Activated CD4-positive, alpha-beta T cell treated with anti-CD3 and anti-CD28 coated beads, Interleukin-2, amount 50 U/mL, for 24 hours (primary cell): ENCODE results near the gene UMPS.
A peak's percentile ranks its signal among the peaks of the same experiment; 100 is the strongest.
"Not testable (repeated sequence)": the region's sequence is repeated elsewhere in the genome, so short reads cannot be mapped to it uniquely, and the experiment has no call there.

ENCODE experiments used
- DNase-seq, 2 donors: peaks; one replicate each; pipeline ENCODE4 v3.0.0-alpha.2; 2020; ENCODE audit warnings: low read depth in 1 of 2, low spot score in 1 of 2

Gene UMPS

DNA sequence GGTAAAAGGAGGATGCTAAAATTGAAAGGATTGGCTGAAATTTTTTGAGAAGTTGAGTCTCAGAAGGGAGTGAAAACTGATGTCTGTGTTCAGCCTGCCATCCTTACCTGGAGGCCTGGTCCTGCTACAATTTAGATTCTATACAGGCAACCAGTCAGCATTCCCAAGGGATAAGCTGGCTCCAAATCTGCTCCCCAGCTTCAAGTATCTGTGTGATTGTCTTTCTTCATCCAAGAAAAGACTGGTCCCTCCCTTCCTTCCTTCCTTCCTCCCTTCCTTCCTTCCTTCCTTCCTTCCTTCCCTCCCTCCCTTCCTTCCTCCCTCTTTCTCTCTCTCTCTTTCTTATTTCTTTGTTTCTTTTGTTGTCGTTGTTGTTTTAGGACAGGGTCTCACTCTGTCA is 24.7 kb upstream of the UMPS start:
- no peak for DNase-seq

DNA sequence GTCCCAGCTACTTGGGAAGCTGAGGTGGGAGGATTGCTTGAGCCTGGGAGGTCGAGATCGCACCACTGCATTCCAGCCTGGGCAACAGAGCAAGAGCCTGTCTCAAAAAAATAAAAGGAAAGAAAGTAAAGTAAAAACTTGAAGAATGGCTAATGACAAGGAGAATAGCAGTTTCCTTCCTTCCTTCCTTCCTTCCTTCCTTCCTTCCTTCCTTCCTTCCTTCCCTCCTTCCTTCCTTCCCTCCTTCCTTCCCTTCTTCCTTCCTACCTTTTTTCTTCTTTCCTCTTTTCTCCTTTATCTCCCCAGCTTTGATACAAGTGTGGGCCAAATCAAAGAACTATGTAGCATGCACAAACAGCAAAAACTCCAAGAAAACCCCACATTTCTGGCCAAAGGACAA is 23.0 kb upstream of the UMPS start:
- not testable (repeated sequence) for DNase-seq

DNA sequence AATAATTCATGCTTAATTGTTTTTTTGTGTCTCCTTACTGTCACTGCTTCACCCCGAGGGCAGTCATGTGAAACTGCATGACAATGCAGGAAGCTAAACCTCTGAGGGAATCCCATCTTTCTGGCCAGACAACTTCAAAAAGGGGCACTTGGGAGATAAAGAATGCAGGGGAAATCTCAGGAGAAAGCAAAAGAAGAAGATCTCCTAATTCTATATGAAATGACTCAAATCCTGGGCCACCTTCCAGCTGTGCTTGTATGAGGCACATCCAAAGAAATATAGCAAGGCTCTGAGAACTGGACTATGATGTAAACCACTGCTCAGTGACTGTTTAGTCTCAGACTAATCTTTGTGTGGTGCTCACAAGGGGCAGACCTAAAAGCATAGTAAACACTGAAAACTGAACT is 22.6 kb upstream of the UMPS start:
- no peak for DNase-seq

DNA sequence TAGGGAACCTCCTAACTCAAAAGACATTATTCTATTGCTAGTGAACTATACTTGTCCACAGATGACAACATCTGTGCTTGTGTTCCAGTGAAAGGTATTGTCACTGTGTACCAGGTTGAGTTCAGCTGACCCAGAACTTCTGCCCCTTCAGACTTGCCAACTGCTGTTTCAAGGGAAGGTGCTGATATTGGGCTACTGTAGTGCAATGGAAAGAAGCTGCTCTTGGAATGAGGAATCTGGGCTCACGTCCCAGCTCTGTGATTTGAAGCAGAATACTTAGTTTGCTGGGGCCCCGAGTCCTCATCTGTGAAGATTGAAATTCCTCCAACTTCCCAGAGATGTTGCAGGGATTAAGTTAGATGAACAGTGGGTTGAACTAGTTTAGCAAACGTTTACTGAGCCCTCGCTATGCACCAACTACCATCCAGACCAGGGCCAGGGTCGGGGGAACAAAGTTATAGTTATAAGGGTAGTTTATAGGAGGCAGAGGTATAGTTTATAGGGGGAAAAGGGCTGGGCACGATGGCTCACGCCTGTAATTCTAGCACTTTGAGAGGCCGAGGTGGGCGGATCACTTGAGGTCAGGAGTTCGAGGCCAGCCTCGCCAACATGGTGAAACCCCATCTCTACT is 15.9 kb upstream of the UMPS start:
- no peak for DNase-seq

DNA sequence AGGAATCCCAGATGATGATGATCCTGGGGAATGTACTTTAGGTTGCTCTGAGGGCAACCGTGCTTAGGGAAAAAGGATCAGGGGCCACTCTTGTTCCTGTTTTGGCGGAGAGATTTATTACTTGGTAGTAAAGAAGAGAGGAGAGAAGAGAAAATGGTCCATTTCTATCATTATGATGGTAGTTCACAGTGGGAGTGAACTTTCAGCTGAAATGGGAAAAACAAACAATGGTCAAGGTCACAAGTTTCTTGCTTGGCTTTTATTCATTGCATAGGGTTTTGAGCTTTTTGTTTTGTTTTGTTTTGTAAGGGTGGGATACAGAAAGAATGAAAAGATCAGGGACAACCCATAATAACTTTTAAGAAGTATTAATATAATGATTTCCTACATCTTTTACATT is 7.7 kb upstream of the UMPS start:
- no peak for DNase-seq

DNA sequence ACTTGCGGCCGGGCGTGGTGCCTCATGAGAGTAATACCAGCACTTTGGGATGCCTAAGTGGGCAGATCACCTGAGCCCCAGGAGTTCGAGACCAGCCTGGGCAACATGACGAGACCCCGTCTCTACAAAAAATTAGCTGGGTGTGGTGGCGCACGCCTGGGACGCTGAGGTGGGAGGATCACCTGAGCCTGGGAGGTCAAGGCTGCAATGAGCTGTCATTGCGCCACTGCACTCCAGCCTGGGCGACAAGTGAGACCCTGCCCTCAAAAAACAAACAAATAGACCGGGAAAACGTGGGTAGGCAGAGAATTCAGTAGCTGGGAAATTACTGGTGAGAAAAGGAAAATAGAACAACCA is 667 bp downstream of the UMPS start:
- DNase-seq = no peak

DNA sequence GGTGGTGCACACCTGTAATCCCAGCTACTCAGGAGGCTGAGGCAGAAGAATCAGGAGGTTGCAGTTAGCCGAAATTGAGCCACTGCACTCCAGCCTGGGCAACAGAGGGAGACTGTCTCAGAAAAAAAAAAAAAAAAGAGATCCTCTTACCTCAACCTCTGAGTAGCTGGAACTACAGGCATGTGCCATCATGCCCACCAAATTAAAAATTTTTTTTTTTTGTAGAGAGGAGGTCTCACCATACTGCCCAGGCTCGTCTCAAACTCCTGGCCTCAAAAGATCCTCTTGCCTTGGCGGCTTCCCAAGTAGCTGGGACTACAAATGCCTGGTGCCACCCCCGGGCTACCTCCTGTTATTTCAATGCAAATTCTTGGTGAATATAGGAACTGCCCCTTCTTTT is 1.5 kb downstream of the UMPS start:
- no peak for DNase-seq

DNA sequence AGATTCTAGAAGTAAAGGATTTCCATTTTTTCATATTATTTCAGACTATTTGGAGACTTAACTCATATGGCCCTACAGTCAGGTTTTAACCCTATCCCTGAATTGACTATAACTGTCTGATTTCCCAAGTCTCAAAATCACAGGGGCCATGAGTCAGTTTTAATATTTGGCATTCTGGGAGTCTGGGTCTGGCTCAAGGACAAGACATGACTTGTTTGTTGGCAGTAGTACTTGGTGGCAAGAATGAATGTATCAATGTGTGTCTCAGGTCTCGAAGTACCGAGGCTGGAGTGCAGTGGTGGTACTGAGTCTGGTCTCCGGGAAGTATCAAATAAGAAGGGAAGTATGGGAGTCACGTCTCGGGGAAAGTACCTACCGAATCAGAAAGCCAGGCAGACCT is 10.8 kb downstream of the UMPS start:
- DNase-seq = no peak

DNA sequence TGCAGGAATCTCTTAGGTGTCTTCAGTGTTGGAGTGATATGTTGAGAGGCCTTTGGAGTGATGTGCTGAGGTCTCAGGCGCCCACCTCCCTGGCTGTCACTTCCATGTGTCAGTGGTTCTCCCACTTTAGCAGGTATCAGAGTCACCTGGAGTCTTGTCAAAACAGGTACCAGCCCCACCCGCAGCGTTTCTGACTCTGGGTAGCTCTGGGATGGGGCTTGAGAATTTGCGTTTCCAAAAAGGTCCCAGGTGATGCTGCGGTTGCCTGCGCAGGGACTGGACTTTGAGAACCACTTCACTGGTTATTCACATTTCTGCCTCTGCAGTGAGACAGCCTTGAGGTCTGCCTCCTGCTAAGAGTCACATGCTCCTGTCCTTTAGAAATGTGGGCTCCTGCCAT is 15.5 kb downstream of the UMPS start:
- no peak for DNase-seq

DNA sequence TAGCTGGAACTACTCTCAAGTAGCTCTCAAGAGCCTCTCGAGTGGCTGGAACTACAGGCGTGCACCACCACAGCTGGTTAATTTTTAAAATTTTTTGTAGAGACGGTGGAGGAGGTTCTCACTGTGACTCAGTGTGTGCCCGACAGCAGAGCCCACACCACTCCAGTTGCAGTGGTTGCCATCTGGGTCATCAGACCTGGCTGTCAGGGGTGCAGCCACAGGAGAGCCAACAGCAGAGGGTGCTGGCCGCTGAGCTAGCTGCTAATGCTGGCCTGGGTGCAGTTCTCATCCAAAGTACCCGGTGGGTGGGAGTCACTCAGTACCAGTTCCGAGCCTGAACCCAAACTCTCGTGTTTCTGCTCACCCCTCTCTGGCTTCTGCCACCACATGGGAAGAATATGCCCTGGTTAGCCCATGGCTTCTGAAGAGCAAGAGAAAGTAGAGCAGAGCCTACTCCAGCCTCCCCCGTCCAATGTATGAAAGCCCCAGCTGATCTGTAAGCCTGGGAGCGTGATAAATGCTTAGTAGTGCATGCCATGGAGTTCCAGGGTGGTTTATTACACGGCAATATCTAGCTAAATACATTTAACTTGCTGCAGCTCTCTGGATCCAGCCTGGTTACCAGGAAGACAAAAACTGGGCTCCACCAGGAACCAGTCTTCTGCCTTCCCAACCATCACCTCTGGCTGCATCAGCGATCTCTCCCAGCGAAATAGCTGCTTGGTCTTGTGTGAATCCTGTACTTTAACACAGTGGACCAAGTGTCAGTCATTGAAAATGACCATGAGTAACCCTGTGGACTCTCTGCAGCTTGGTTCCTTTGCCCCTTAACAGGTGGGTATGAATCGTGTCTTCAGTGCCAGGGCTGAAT is 17.1 kb downstream of the UMPS start:
- DNase-seq = no peak

DNA sequence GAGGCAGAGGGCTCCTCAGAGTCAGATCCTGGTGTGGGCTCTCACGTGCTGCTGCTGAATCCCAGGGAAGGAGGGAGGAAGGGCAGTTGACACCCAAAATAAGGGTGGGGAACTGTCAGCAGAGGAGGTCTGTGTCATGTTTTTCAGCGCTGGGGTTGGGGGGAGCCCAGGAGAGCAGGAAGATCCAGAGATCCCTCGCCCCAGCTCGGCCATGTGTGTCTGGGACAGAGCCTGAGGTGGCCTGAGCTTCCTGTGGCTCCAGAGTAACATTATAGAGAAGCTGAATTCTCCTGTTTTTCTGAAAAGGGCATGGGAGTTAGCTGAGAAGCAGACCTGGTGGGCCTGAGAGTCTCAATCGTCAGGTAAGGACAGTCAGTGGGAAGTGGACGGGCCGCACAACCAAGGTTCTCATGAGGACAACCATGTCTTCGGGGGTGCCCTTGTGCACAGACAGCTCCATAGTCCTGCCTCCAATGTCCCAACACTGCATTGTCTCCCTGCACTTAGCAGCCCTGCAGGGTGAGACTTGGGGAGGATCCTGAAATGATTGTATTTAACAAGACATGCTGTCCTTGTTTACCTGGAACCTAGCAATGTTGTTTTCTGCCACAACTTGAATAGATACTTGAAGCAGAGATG is 18.4 kb downstream of the UMPS start:
- DNase-seq = no peak

DNA sequence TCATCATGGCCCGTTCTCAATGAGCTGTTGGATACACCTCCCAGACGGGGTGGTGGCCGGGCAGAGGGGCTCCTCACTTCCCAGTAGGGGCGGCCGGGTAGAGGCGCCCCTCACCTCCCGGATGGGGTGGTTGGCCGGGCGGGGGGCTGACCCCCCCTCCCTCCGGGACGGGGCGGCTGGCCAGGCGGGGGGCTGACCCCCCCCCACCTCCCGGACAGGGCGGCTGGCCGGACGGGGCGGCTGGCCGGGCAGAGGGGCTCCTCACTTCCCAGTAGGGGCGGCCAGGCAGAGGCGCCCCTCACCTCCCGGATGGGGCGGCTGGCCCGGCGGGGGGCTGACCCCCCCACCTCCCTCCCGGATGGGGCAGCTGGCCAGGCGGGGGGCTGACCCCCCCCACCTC is 19.6 kb downstream of the UMPS start:
- not testable (repeated sequence) for DNase-seq

DNA sequence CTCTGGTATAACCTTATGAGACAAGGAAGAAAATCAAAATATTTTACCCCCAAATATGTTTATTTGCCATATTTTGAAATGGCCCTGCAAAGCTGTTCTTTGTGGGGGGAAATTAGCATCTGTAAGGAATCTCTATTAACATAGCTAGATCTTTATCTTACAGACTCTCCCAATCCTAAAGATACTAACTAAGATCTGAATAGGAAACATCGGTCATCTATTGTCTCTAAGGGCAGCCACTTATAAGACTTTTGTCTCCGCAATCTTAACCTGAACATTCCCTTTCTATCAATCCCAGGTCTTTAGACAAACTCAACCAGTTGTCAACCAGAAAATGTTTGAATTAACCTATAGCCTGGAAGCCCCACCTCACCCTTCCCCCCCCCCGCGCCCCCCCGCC is 21.2 kb downstream of the UMPS start:
- DNase-seq = no peak

DNA sequence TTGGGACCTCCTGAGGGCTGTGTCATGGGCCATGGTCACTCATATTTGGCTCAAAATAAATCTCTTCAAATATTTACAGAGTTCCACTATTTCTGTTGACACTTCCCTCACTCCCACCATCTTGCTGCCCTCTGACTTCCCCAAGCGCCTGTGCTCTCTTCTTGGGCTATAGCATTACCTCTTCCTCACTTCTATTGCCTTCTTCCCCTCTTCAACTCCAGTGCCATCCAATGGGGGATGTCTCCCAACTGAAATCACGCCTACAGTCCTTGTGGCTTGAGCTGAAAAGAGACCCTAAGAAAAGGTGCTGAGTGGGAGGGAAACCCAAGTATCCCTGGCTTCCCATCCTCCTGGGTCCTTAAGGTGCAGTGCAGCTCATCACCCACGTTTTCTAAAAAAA is 21.8 kb downstream of the UMPS start:
- no peak for DNase-seq

DNA sequence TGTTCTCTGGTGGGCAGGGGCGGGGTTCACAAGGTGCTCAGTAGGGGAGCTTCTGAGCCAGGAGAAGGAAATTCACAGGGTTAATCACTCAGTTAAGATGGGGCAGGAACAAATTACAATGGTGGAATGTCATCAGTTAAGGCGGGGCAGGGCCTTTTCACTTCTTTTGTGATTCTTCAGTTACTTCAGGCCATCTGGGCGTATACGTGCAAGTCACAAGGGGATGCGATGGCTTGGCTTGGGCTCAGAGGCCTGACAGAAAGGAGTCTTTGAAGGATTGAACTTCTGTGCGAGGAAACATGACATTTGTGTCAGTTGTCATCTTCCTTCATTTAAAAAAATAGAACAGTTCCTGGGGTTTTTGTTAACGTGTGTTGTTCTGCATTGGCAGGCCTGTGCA is 27.7 kb downstream of the UMPS start:
- DNase-seq = not testable (repeated sequence)

DNA sequence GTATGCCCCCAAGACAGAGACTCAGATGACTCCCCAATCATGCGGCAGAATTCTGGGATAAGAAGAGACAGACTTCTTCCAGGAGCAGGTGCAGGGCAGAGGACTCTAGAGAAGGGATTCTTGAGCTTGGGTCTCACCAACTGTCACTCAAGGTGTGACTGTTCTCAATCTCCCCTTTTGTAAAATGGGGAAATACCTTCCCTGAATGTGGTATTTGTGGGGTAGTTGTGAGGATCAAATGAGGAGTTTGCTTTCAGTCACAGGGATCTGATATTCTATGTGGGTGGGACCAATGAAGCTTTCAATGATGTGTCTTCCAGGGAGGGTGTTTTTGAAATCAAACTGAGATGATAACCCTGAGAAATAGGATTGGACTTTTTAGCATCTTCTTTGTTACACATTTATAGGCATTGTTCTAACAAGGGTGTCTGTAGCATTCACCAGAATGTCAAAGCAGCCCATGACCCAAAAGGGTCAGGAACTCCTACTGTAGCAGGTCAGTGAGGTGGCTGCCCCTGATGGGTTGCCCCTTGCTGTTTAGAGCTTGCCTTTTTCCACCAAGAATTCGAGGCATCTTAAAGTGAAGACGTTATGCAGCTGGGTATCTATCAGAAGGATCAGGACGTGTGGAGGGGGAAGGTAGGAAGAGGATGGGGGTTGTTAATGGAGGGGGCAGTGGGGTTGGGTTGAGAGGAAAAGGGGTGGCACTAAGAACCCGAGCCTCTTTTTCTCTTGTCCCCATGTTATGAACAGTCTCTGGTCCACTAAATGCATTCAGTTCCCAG is 28.8 kb downstream of the UMPS start:
- no peak for DNase-seq

DNA sequence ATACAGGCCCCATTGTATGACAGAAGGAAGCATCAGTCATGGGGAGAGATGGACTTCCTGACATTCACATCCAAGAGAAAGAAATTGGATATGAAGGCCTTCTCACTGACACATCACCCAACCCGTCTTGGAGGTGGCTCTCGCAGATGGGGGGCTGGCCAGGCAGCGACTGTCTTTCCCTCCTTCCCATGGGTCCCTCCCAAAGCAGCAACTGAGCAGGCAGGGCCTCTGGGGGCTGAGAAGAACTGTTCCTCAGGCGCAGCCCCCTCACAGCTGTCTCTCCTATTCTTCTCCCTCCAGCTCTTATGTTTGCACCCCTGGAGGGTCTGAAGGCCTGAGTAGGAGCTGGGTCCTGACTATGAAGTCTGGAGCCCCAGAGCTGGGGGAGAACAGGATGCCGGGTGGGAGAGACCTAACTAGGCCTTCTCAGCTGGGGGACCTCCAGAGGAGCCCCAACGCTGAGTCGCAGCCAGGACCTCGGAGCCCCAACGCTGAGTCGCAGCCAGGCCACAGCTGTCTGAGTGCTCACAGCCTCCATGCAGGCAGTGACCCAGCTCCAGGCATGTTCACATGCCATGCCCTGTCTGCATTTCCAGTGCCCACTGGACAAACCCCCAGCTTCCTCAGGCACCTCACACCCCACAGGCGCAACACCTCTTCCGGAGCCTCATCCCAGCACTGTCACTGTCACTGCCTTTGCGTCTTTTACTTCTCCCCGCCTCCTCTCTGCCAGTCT is 29.6 kb downstream of the UMPS start:
- DNase-seq = no peak

DNA sequence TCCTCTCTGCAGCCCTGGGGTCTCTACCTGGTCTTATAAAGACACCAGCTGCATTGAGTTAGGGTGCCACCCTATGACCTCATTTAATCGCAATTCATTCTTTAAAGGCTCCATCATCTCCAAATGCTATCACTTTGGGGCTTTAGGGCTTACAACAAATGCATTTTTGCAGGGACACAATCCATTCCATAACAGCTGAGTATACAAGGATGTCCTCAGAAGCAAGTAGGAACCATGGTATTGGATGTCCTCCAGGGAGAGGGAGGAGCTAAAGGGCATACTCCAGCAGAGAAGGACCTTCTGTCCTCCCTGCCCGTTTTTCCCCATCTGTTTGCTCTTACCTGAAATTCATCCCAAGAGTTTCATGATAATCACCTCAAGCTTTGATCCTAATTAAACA is 30.3 kb downstream of the UMPS start:
- no peak for DNase-seq

DNA sequence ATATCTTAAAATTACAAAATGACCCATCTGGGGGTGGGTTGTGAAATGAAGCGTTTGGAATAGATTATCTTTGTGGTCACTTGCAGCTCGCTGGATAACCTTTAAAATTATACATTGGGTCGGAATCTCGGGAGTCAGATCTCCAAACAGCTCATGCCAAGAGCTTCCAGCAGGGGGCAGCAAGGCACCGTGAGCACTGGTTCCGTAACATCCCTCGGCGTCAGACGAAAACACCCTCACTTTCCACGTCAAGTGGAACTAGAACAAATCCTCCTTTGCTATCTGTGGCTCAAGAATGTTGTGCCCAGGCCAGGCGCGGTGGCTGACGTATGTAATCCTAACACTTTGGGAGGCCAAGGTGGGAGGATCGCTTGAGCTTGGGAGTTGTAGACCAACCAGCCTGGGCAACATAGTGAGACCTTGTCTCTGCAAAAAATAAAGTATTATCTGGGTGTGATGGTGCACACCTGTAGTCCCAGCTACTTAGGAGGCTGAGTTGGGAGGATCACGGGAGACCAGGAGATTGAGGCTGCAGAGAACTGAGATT is 31.1 kb downstream of the UMPS start:
- peak; percentile 69 for DNase-seq

DNA sequence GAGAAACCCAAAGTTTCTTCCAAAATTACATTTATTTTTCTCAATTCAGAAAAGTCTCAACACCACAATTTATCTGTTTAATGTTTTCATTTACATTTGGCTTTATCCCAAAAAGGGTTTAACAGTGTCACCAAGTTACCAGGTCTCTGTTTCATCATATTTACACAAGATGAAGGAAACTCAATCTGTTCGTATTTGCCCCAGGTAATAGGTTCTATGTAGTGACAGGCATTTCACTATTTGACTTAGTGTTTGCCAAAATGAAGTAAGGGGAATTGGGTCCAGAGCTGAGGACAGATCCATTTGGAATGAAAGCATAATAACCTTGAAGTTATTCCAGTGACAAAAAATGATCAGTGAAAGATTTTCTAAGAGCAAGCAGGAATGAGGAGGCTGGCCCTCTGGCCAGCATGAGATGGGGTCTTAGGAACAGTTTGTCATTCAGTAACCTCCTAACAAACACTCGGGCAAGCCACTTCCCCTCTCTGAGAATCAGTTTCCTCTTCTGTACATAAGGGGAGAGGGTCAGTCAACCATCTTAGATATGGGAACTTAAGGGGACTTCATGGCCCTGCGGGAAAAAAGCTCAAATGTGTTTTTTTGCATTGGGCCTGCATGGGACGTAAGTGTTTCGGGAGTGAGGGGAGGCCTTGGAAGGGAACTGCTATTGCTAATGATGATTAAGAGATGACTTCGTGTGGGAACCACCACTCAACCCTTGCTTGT is 31.8 kb downstream of the UMPS start:
- no peak for DNase-seq
